ENCODE data around the gene KPNA4.

Gene KPNA4

GRCh38 chr3:160460033-160460432 lies 105.3 kb downstream of the KPNA4 start:
- no peaks in the 10 kb centered on the region for H3K4me1 ChIP-seq (ENCODE audit: insufficient read depth, low read length, severe bottlenecking)
- TF ChIP-seq EZH2 (IDR thresholded peaks at IDR 0.05; ENCODE audit: borderline replicate concordance, low read length): no peak
- TF ChIP-seq CTCF (IDR thresholded peaks at IDR 0.05; ENCODE audit: low read length): no peak
- H3K9me2 ChIP-seq (ENCODE audit: low read depth, low read length): no peaks in the 10 kb centered on the region
- no peak overlapping the region for H3K27ac ChIP-seq (ENCODE audit: low read depth, low read length, poor library complexity, severe bottlenecking)
- H3F3A ChIP-seq (ENCODE audit: insufficient read depth, low read length): no peaks in the 10 kb centered on the region
- H3K36me3 ChIP-seq (ENCODE audit: insufficient read depth, low read length): no peaks in the 10 kb centered on the region
- no peaks in the 10 kb centered on the region for H4K20me1 ChIP-seq (ENCODE audit: insufficient read depth, low read length)
- no peak overlapping the region for H3K4me3 ChIP-seq (ENCODE audit: low read depth, low read length, poor library complexity, severe bottlenecking)
- no peak overlapping the region for H3K9ac ChIP-seq (ENCODE audit: low read length)
- H3K9me3 ChIP-seq (ENCODE audit: low read length): no peaks in the 10 kb centered on the region
- no peak overlapping the region for H3K4me2 ChIP-seq (ENCODE audit: low read length)
- H3K27me3 ChIP-seq (ENCODE audit: insufficient read depth, low read length): no peaks in the 10 kb centered on the region; the same call in none of the 2 replicates
- no peaks in the 10 kb centered on the region for H3K79me2 ChIP-seq (ENCODE audit: insufficient read depth, low read length)
- no peak overlapping the region for H2AFZ ChIP-seq (ENCODE audit: low read length)

GRCh38 chr3:160459450-160459970 lies 105.9 kb downstream of the KPNA4 start:
- H3F3A ChIP-seq (ENCODE audit: insufficient read depth, low read length): no peaks in the 10 kb centered on the region
- no peak overlapping the region for H3K27ac ChIP-seq (ENCODE audit: low read depth, low read length, poor library complexity, severe bottlenecking)
- no peaks in the 10 kb centered on the region for H3K9me2 ChIP-seq (ENCODE audit: low read depth, low read length)
- TF ChIP-seq EZH2 (IDR thresholded peaks at IDR 0.05; ENCODE audit: borderline replicate concordance, low read length): no peak
- TF ChIP-seq CTCF (IDR thresholded peaks at IDR 0.05; ENCODE audit: low read length): no peak
- H3K4me1 ChIP-seq (ENCODE audit: insufficient read depth, low read length, severe bottlenecking): no peaks in the 10 kb centered on the region
- no peaks in the 10 kb centered on the region for H3K36me3 ChIP-seq (ENCODE audit: insufficient read depth, low read length)
- no peaks in the 10 kb centered on the region for H3K79me2 ChIP-seq (ENCODE audit: insufficient read depth, low read length)
- H3K4me2 ChIP-seq (ENCODE audit: low read length): no peak overlapping the region
- no peak overlapping the region for H2AFZ ChIP-seq (ENCODE audit: low read length)
- H3K27me3 ChIP-seq (ENCODE audit: insufficient read depth, low read length): no peaks in the 10 kb centered on the region; the same call in none of the 2 replicates
- no peaks in the 10 kb centered on the region for H4K20me1 ChIP-seq (ENCODE audit: insufficient read depth, low read length)
- H3K9me3 ChIP-seq (ENCODE audit: low read length): no peaks in the 10 kb centered on the region
- no peak overlapping the region for H3K4me3 ChIP-seq (ENCODE audit: low read depth, low read length, poor library complexity, severe bottlenecking)
- no peak overlapping the region for H3K9ac ChIP-seq (ENCODE audit: low read length)

GRCh38 chr3:160458151-160458550 lies 107.2 kb downstream of the KPNA4 start:
- H3K4me1 ChIP-seq (ENCODE audit: insufficient read depth, low read length, severe bottlenecking): no peaks in the 10 kb centered on the region
- no peak overlapping the region for H3K4me2 ChIP-seq (ENCODE audit: low read length)
- H3K27ac ChIP-seq (ENCODE audit: low read depth, low read length, poor library complexity, severe bottlenecking): no peak overlapping the region
- TF ChIP-seq CTCF (IDR thresholded peaks at IDR 0.05; ENCODE audit: low read length): no peak
- no peak for TF ChIP-seq EZH2 (IDR thresholded peaks at IDR 0.05; ENCODE audit: borderline replicate concordance, low read length)
- no peaks in the 10 kb centered on the region for H3K9me3 ChIP-seq (ENCODE audit: low read length)
- no peaks in the 10 kb centered on the region for H3F3A ChIP-seq (ENCODE audit: insufficient read depth, low read length)
- no peaks in the 10 kb centered on the region for H4K20me1 ChIP-seq (ENCODE audit: insufficient read depth, low read length)
- no peaks in the 10 kb centered on the region; the same call in none of the 2 replicates for H3K27me3 ChIP-seq (ENCODE audit: insufficient read depth, low read length)
- no peak overlapping the region for H2AFZ ChIP-seq (ENCODE audit: low read length)
- no peaks in the 10 kb centered on the region for H3K79me2 ChIP-seq (ENCODE audit: insufficient read depth, low read length)
- no peaks in the 10 kb centered on the region for H3K36me3 ChIP-seq (ENCODE audit: insufficient read depth, low read length)
- H3K9ac ChIP-seq (ENCODE audit: low read length): no peak overlapping the region
- H3K9me2 ChIP-seq (ENCODE audit: low read depth, low read length): no peaks in the 10 kb centered on the region
- no peak overlapping the region for H3K4me3 ChIP-seq (ENCODE audit: low read depth, low read length, poor library complexity, severe bottlenecking)

All from OCI-LY1 (cell line).